ENCODE measurements around the gene SPDL1.

DNA sequence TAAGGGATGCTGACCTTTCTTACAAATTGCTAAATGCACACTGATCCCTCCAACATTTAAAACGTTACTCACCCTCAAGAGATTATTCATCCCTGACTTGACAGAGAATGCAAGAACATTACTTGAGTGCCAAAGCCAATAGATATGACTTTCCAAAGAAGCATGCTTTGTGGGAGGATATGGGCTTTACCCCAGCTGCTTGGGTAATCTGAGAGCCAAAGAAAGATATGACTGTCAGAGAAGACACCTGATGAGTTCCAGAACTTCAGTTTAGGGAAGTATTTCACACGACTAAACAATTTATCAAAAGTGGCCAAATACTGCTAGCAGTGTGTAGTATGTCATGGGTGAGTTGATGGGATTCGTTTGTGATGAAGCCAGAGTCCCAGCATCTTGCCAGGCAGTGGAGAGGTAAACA is 7.4 kb upstream of the SPDL1 start:
- no peak for TF ChIP-seq POLR2A (IDR thresholded peaks at IDR 0.05)
- TF ChIP-seq, protein P1, sequence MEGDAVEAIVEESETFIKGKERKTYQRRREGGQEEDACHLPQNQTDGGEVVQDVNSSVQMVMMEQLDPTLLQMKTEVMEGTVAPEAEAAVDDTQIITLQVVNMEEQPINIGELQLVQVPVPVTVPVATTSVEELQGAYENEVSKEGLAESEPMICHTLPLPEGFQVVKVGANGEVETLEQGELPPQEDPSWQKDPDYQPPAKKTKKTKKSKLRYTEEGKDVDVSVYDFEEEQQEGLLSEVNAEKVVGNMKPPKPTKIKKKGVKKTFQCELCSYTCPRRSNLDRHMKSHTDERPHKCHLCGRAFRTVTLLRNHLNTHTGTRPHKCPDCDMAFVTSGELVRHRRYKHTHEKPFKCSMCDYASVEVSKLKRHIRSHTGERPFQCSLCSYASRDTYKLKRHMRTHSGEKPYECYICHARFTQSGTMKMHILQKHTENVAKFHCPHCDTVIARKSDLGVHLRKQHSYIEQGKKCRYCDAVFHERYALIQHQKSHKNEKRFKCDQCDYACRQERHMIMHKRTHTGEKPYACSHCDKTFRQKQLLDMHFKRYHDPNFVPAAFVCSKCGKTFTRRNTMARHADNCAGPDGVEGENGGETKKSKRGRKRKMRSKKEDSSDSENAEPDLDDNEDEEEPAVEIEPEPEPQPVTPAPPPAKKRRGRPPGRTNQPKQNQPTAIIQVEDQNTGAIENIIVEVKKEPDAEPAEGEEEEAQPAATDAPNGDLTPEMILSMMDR (IDR thresholded peaks at IDR 0.05): no peak

All from ovary (tissue), 3 donors.